ENCODE data around the gene CHTF18. TPM values are rescaled to one million over a fixed set of nuclear protein-coding genes. Genes with fewer than 3 reads are reported as not detected.

The CHTF18 gene
- total and polyA plus RNA-seq, 2 experiments from 2014 or later: 61.3 to 129 TPM

DNA sequence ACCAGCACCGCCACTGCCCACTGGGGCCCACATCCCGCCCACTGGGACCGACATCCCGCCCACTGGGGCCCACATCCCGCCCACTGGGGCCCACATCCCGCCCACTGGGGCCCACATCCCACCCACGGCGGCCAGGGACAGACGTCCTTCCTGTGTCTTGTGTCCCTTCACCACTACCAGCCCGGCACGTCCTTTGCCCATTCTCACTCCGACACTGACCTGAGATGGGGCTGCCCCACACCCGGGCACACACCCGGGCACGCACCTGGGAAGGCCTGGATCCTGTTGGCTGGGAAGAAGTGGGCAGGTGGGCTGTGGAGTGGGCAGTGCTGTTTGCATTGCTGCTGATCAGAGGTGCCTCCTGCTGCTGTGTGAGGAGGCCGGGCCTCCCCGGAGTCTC is 40.5 kb downstream of the CHTF18 start:
- Histone ChIP-seq H2AFZ (no peak overlapping the region), H3K27me3 (ENCODE audit: insufficient read depth) (no peaks in the 10 kb centered on the region), H3K36me3 (ENCODE audit: insufficient read depth) (no peaks in the 10 kb centered on the region), H3K4me1 (ENCODE audit: insufficient read depth) (no peaks in the 10 kb centered on the region), H3K79me2 (replicated peaks; ENCODE audit: insufficient read depth) (no peaks in the 10 kb centered on the region), H4K20me1 (replicated peaks; ENCODE audit: insufficient read depth) (no peaks in the 10 kb centered on the region), H3K9me2 (ENCODE audit: insufficient read depth) (no peaks in the 10 kb centered on the region), H3F3A (replicated peaks; ENCODE audit: low read depth) (no peaks in the 10 kb centered on the region), H3K27ac (ENCODE audit: low read depth) (no peak overlapping the region), H3K4me2 (no peak overlapping the region), H3K4me3 (no peak overlapping the region)
- Mint-ChIP-seq H3K4me3 (no peak overlapping the region), H3K36me3 (ENCODE audit: low read depth) (no peaks in the 10 kb centered on the region), H3K27ac (no peak overlapping the region), H3K27me3 (ENCODE audit: insufficient read depth, low read depth, poor library complexity) (peaks cover 8% of the 10 kb centered on the region), H3K9me3 (no peaks in the 10 kb centered on the region), H3K4me1 (no peaks in the 10 kb centered on the region; the same call in 2 of the 3 replicates)
- DNase-seq (ENCODE audit: low spot score): no peak
- TF ChIP-seq JUNB (IDR thresholded peaks at IDR 0.05; ENCODE audit: unreplicated experiment) (no peak), POLR2AphosphoS5 (IDR thresholded peaks at IDR 0.05; ENCODE audit: low read depth) (no peak), NANOG (IDR thresholded peaks at IDR 0.05; ENCODE audit: borderline replicate concordance) (no peak), STAT1 (IDR thresholded peaks at IDR 0.05; ENCODE audit: unreplicated experiment) (no peak), ZNF331 (CRISPR knock-in tag; IDR thresholded peaks at IDR 0.05; ENCODE audit: low read depth) (no peak), EZH2phosphoT487 (IDR thresholded peaks at IDR 0.05; ENCODE audit: unreplicated experiment) (no peak), ZNF114 (CRISPR knock-in tag; IDR thresholded peaks at IDR 0.05) (no peak), CREB1 (CRISPR knock-in tag; IDR thresholded peaks at IDR 0.05; ENCODE audit: low read depth) (no peak), EZH2 (IDR thresholded peaks at IDR 0.05; ENCODE audit: low read depth, unreplicated experiment) (no peak)
- TF ChIP-seq, protein P1, sequence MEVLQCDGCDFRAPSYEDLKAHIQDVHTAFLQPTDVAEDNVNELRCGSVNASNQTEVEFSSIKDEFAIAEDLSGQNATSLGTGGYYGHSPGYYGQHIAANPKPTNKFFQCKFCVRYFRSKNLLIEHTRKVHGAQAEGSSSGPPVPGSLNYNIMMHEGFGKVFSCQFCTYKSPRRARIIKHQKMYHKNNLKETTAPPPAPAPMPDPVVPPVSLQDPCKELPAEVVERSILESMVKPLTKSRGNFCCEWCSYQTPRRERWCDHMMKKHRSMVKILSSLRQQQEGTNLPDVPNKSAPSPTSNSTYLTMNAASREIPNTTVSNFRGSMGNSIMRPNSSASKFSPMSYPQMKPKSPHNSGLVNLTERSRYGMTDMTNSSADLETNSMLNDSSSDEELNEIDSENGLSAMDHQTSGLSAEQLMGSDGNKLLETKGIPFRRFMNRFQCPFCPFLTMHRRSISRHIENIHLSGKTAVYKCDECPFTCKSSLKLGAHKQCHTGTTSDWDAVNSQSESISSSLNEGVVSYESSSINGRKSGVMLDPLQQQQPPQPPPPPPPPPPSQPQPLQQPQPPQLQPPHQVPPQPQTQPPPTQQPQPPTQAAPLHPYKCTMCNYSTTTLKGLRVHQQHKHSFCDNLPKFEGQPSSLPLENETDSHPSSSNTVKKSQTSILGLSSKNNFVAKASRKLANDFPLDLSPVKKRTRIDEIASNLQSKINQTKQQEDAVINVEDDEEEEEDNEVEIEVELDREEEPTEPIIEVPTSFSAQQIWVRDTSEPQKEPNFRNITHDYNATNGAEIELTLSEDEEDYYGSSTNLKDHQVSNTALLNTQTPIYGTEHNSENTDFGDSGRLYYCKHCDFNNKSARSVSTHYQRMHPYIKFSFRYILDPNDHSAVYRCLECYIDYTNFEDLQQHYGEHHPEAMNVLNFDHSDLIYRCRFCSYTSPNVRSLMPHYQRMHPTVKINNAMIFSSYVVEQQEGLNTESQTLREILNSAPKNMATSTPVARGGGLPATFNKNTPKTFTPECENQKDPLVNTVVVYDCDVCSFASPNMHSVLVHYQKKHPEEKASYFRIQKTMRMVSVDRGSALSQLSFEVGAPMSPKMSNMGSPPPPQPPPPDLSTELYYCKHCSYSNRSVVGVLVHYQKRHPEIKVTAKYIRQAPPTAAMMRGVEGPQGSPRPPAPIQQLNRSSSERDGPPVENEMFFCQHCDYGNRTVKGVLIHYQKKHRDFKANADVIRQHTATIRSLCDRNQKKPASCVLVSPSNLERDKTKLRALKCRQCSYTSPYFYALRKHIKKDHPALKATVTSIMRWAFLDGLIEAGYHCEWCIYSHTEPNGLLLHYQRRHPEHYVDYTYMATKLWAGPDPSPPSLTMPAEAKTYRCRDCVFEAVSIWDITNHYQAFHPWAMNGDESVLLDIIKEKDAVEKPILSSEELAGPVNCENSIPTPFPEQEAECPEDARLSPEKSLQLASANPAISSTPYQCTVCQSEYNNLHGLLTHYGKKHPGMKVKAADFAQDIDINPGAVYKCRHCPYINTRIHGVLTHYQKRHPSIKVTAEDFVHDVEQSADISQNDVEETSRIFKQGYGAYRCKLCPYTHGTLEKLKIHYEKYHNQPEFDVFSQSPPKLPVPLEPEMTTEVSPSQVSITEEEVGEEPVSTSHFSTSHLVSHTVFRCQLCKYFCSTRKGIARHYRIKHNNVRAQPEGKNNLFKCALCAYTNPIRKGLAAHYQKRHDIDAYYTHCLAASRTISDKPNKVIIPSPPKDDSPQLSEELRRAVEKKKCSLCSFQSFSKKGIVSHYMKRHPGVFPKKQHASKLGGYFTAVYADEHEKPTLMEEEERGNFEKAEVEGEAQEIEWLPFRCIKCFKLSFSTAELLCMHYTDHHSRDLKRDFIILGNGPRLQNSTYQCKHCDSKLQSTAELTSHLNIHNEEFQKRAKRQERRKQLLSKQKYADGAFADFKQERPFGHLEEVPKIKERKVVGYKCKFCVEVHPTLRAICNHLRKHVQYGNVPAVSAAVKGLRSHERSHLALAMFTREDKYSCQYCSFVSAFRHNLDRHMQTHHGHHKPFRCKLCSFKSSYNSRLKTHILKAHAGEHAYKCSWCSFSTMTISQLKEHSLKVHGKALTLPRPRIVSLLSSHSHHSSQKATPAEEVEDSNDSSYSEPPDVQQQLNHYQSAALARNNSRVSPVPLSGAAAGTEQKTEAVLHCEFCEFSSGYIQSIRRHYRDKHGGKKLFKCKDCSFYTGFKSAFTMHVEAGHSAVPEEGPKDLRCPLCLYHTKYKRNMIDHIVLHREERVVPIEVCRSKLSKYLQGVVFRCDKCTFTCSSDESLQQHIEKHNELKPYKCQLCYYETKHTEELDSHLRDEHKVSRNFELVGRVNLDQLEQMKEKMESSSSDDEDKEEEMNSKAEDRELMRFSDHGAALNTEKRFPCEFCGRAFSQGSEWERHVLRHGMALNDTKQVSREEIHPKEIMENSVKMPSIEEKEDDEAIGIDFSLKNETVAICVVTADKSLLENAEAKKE (CRISPR knock-in tag; IDR thresholded peaks at IDR 0.05): no peak
- TF ChIP-seq, protein P2, sequence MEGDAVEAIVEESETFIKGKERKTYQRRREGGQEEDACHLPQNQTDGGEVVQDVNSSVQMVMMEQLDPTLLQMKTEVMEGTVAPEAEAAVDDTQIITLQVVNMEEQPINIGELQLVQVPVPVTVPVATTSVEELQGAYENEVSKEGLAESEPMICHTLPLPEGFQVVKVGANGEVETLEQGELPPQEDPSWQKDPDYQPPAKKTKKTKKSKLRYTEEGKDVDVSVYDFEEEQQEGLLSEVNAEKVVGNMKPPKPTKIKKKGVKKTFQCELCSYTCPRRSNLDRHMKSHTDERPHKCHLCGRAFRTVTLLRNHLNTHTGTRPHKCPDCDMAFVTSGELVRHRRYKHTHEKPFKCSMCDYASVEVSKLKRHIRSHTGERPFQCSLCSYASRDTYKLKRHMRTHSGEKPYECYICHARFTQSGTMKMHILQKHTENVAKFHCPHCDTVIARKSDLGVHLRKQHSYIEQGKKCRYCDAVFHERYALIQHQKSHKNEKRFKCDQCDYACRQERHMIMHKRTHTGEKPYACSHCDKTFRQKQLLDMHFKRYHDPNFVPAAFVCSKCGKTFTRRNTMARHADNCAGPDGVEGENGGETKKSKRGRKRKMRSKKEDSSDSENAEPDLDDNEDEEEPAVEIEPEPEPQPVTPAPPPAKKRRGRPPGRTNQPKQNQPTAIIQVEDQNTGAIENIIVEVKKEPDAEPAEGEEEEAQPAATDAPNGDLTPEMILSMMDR (conservative IDR thresholded peaks at IDR 0.05; ENCODE audit: low read depth in 2 of 2): no peak
- TF ChIP-seq, protein P3, sequence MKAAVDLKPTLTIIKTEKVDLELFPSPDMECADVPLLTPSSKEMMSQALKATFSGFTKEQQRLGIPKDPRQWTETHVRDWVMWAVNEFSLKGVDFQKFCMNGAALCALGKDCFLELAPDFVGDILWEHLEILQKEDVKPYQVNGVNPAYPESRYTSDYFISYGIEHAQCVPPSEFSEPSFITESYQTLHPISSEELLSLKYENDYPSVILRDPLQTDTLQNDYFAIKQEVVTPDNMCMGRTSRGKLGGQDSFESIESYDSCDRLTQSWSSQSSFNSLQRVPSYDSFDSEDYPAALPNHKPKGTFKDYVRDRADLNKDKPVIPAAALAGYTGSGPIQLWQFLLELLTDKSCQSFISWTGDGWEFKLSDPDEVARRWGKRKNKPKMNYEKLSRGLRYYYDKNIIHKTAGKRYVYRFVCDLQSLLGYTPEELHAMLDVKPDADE (IDR thresholded peaks at IDR 0.05): no peak
- TF ChIP-seq, protein P4, sequence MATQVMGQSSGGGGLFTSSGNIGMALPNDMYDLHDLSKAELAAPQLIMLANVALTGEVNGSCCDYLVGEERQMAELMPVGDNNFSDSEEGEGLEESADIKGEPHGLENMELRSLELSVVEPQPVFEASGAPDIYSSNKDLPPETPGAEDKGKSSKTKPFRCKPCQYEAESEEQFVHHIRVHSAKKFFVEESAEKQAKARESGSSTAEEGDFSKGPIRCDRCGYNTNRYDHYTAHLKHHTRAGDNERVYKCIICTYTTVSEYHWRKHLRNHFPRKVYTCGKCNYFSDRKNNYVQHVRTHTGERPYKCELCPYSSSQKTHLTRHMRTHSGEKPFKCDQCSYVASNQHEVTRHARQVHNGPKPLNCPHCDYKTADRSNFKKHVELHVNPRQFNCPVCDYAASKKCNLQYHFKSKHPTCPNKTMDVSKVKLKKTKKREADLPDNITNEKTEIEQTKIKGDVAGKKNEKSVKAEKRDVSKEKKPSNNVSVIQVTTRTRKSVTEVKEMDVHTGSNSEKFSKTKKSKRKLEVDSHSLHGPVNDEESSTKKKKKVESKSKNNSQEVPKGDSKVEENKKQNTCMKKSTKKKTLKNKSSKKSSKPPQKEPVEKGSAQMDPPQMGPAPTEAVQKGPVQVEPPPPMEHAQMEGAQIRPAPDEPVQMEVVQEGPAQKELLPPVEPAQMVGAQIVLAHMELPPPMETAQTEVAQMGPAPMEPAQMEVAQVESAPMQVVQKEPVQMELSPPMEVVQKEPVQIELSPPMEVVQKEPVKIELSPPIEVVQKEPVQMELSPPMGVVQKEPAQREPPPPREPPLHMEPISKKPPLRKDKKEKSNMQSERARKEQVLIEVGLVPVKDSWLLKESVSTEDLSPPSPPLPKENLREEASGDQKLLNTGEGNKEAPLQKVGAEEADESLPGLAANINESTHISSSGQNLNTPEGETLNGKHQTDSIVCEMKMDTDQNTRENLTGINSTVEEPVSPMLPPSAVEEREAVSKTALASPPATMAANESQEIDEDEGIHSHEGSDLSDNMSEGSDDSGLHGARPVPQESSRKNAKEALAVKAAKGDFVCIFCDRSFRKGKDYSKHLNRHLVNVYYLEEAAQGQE (IDR thresholded peaks at IDR 0.05; ENCODE audit: unreplicated experiment): no peak
- no peak for ATAC-seq
